GM23338 (cell line): ENCODE measurements around the gene OPN1SW. TPM values are rescaled to one million over a fixed set of nuclear protein-coding genes. Genes with fewer than 3 reads are reported as not detected.

Experiments
- ATAC-seq: fragments of 200-7000 bp; cut with Tn5 transposase; 3 replicates; pipeline ENCODE4 v1.9.1; 2020
- DNase-seq: peaks from one replicate; pipeline ENCODE4 v3.0.0-alpha.2; 2015; ENCODE audit warnings: low spot score
- H2AFZ ChIP-seq: fragments of 200-600 bp; sonication (generic); 2 replicates; pipeline ENCODE4 v1.8.0; 2016; ENCODE audit warnings: antibody characterized with exemption, mild to moderate bottlenecking, moderate library complexity
- H3F3A ChIP-seq: fragments of 200-600 bp; sonication (generic); replicated peaks from 2 replicates; pipeline ENCODE4 v1.8.0; 2017; ENCODE audit warnings: antibody characterized with exemption, mixed run types, low read depth
- H3K27ac ChIP-seq: fragments of 200-600 bp; sonication (generic); 2 replicates; pipeline ENCODE4 v1.6.1; 2016; ENCODE audit warnings: low read depth
- H3K27me3 ChIP-seq: fragments of 200-600 bp; sonication (generic); 2 replicates; pipeline ENCODE4 v1.8.0; 2016; ENCODE audit warnings: mild to moderate bottlenecking, mixed run types, moderate library complexity; ENCODE audit not compliant: insufficient read depth
- H3K36me3 ChIP-seq: fragments of 200-600 bp; sonication (generic); 2 replicates; pipeline ENCODE4 v1.8.0; 2016; ENCODE audit warnings: mild to moderate bottlenecking; ENCODE audit not compliant: insufficient read depth
- H3K4me1 ChIP-seq: fragments of 200-600 bp; sonication (generic); 2 replicates; pipeline ENCODE4 v1.8.0; 2016; ENCODE audit warnings: mild to moderate bottlenecking, moderate library complexity; ENCODE audit not compliant: insufficient read depth
- H3K4me2 ChIP-seq: fragments of 200-600 bp; sonication (generic); 2 replicates; pipeline ENCODE4 v1.7.1; 2017; ENCODE audit warnings: mixed run types
- H3K4me3 ChIP-seq: fragments of 200-600 bp; sonication (generic); 2 replicates; pipeline ENCODE4 v1.6.1; 2016; ENCODE audit warnings: mixed run types
- H3K79me2 ChIP-seq: fragments of 200-600 bp; sonication (generic); replicated peaks from 2 replicates; pipeline ENCODE4 v1.8.0; 2017; ENCODE audit warnings: mild to moderate bottlenecking; ENCODE audit not compliant: insufficient read depth
- H3K9me2 ChIP-seq: fragments of 200-600 bp; sonication (generic); 2 replicates; pipeline ENCODE4 v1.8.0; 2017; ENCODE audit not compliant: insufficient read depth
- H4K20me1 ChIP-seq: fragments of 200-600 bp; sonication (generic); replicated peaks from 2 replicates; pipeline ENCODE4 v1.8.0; 2017; ENCODE audit warnings: mild to moderate bottlenecking; ENCODE audit not compliant: insufficient read depth
- H3K27ac Mint-ChIP-seq: 2 replicates; pipeline ENCODE4 v1.8.0; 2020; ENCODE audit warnings: inconsistent platforms, mild to moderate bottlenecking, moderate library complexity, mixed read lengths
- H3K27me3 Mint-ChIP-seq: 3 replicates; pipeline ENCODE4 v1.8.0; 2022; ENCODE audit warnings: low read depth, mild to moderate bottlenecking, moderate library complexity, mixed read lengths, inconsistent platforms; ENCODE audit not compliant: insufficient read depth, poor library complexity
- H3K36me3 Mint-ChIP-seq: 3 replicates; pipeline ENCODE4 v1.8.0; 2021; ENCODE audit warnings: low read depth, mild to moderate bottlenecking, inconsistent platforms, moderate library complexity, mixed read lengths
- H3K4me1 Mint-ChIP-seq: 3 replicates; pipeline ENCODE4 v1.8.0; 2020; ENCODE audit warnings: mild to moderate bottlenecking, inconsistent platforms, mixed read lengths
- H3K4me3 Mint-ChIP-seq: 3 replicates; pipeline ENCODE4 v1.8.0; 2021; ENCODE audit warnings: moderate library complexity, mild to moderate bottlenecking, inconsistent platforms, mixed read lengths
- H3K9me3 Mint-ChIP-seq: 3 replicates; pipeline ENCODE4 v1.8.0; 2020; ENCODE audit warnings: moderate library complexity, mild to moderate bottlenecking, inconsistent platforms, mixed read lengths
- EZH2phosphoT487 ChIP-seq: fragments of 200-600 bp; sonication (generic); IDR thresholded peaks from one replicate; pipeline ENCODE4 v1.8.1; 2018; ENCODE audit warnings: antibody characterized with exemption; ENCODE audit not compliant: unreplicated experiment
- NANOG ChIP-seq: IDR thresholded peaks from 2 replicates; pipeline ENCODE4 v1.6.1; 2016; ENCODE audit warnings: antibody characterized with exemption, borderline replicate concordance
- POLR2AphosphoS5 ChIP-seq: IDR thresholded peaks from 2 replicates; pipeline ENCODE4 v1.6.1; 2016; ENCODE audit warnings: antibody characterized with exemption, low read depth
- REST ChIP-seq: IDR thresholded peaks from one replicate; pipeline ENCODE4 v1.6.1; 2018; ENCODE audit warnings: antibody characterized with exemption; ENCODE audit not compliant: unreplicated experiment
- polyA plus RNA-seq: library from polyadenylated mRNA; unstranded; fragments of >200 nt; fragmentation: Nextera tagmentation; extraction: Ambion mirVana; gene quantifications from 2 replicates; pipeline ENCODE4 v1.2.1, GENCODE V29; 2016
- total RNA-seq: library from RNA; depleted of rRNA; stranded (reverse); fragments of >200 nt; shearing (Covaris generic); gene quantifications from 2 replicates; pipeline ENCODE4 v1.2.3, GENCODE V29; 2014

OPN1SW gene
- total and polyA plus RNA-seq, 2 experiments from 2014 or later, result 0.50 TPM; not detected in 1

DNA sequence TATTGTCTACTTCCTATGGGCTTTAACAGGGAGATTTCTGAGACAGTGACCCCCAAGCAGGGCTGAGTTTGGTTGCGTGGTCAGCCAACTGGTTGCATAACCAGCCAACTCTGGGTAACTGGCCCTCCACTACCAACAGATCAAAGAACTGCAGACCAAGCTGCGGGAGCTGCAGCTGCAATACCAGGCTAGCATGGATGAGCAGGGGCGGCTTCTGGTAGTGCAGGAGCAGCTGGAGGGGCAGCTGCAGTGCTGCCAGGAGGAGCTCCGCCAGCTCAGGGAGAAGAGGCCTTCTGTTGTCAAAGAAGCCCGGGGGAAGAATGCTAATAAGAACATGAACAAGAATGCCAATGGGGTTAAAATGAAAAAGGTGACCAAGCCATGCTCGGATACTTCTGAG, 38.9 kb upstream of the OPN1SW start:
- Histone ChIP-seq H3K4me1 (peaks cover 10% of the 10 kb centered on the region; the same call in 1 of the 2 replicates), H3K4me3 (no peak overlapping the region), H3K79me2 (no peaks in the 10 kb centered on the region), H3F3A (no peaks in the 10 kb centered on the region), H3K9me2 (no peaks in the 10 kb centered on the region), H3K36me3 (0 out of 2 replicates have a peak, but pooled peaks cover 8% of the 10 kb centered on the region), H3K27me3 (no peaks in the 10 kb centered on the region), H3K27ac (no peak overlapping the region), H4K20me1 (peaks cover 3% of the 10 kb centered on the region; the same call in 1 of the 2 replicates), H3K4me2 (no peak overlapping the region), H2AFZ (no peak overlapping the region)
- DNase-seq (no peak), ATAC-seq (no peak)
- TF ChIP-seq REST (no peak), NANOG (no peak)
- H3K36me3 Mint-ChIP-seq, result peaks cover 15% of the 10 kb centered on the region
- no peaks in the 10 kb centered on the region for H3K9me3 Mint-ChIP-seq
- peaks cover 3% of the 10 kb centered on the region for H3K27me3 Mint-ChIP-seq
- no peak overlapping the region for H3K4me3 Mint-ChIP-seq
- peaks cover 8% of the 10 kb centered on the region for H3K4me1 Mint-ChIP-seq
- H3K27ac Mint-ChIP-seq, result no peak overlapping the region

DNA sequence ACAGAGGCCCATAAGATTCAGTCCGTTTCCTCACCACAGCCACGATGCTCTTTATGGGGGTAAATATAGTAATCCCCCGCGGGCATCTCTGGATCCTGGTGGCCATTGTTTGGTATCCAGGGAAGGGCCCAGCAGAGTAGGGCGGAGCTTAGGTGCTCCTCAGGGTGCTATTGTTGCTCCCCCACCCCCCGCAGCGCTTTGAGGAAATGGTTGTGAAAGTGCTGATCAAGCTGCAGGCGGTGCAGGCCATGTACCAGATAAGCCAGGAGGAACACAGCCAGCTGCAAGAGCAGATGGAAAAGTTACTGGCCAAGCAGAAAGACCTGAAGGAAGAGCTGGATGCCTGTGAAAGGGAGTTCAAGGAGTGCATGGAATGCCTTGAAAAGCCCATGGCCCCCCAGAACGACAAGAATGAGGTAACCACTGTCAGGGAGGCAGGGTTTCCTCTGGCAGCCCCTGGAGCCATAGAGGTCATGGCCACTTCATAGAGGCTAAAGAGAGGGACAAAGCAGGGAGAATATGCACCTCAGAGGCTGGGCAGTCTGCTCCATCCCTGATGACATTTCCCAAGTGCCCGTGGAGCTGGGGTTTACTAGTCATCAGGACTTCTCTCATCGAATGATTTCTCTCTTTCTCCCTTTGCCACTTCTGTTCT, 37.0 kb upstream of the OPN1SW start:
- Mint-ChIP-seq H3K4me3 (no peak overlapping the region), H3K27ac (no peak overlapping the region), H3K9me3 (no peaks in the 10 kb centered on the region), H3K27me3 (no peaks in the 10 kb centered on the region), H3K4me1 (peaks cover 3% of the 10 kb centered on the region; the same call in 1 of the 3 replicates), H3K36me3 (peaks cover 24% of the 10 kb centered on the region)
- H3F3A ChIP-seq, result no peaks in the 10 kb centered on the region
- DNase-seq (no peak), ATAC-seq (peak; percentile 76)
- 0 out of 2 replicates have a peak, but pooled peaks cover 3% of the 10 kb centered on the region for H4K20me1 ChIP-seq
- no peaks in the 10 kb centered on the region for H3K9me2 ChIP-seq
- peaks cover 10% of the 10 kb centered on the region; the same call in 1 of the 2 replicates for H3K4me1 ChIP-seq
- H3K4me2 ChIP-seq, result no peak overlapping the region
- TF ChIP-seq EZH2phosphoT487 (no peak), POLR2AphosphoS5 (no peak)
- H3K27me3 ChIP-seq, result no peaks in the 10 kb centered on the region
- no peaks in the 10 kb centered on the region for H3K79me2 ChIP-seq
- no peak overlapping the region for H2AFZ ChIP-seq
- 0 out of 2 replicates have a peak, but pooled peaks cover 8% of the 10 kb centered on the region for H3K36me3 ChIP-seq
- no peak overlapping the region for H3K4me3 ChIP-seq
- no peak overlapping the region for H3K27ac ChIP-seq
